GM18907 (cell line): ENCODE measurements around the gene TRPM2.

Experiments
- ATAC-seq: cut with Tn5 transposase; IDR thresholded peaks from one replicate; pipeline ENCODE4 v1.9.1; 2021; ENCODE audit warnings: mild to moderate bottlenecking, moderate library complexity; ENCODE audit not compliant: unreplicated experiment

TRPM2 gene

GRCh38 chr21:44439211-44439600 lies 85.8 kb downstream of the TRPM2 start:
- no peak for ATAC-seq

GRCh38 chr21:44440241-44441040 lies 87.0 kb downstream of the TRPM2 start:
- ATAC-seq: no peak

GRCh38 chr21:44441041-44441400 lies 87.6 kb downstream of the TRPM2 start:
- ATAC-seq: no peak

- no peak for ATAC-seq
Measured at GRCh38 chr21:44441581-44442265, 88.3 kb downstream of the TRPM2 start.

- no peak for ATAC-seq
Measured at GRCh38 chr21:44442266-44443125, 89.1 kb downstream of the TRPM2 start.

GRCh38 chr21:44443291-44443890 lies 90.0 kb downstream of the TRPM2 start:
- no peak for ATAC-seq

GRCh38 chr21:44443891-44444285 lies 90.5 kb downstream of the TRPM2 start:
- ATAC-seq: no peak

GRCh38 chr21:44444286-44444931 lies 91.0 kb downstream of the TRPM2 start:
- no peak for ATAC-seq

GRCh38 chr21:44445145-44445812 lies 91.9 kb downstream of the TRPM2 start:
- no peak for ATAC-seq

- no peak for ATAC-seq
Measured at GRCh38 chr21:44448651-44449131, 95.3 kb downstream of the TRPM2 start.

GRCh38 chr21:44449473-44450363 lies 96.3 kb downstream of the TRPM2 start:
- ATAC-seq: no peak

GRCh38 chr21:44450402-44450801 lies 97.0 kb downstream of the TRPM2 start:
- ATAC-seq: no peak

- ATAC-seq: no peak
Measured at GRCh38 chr21:44450999-44451398, 97.6 kb downstream of the TRPM2 start.

- no peak for ATAC-seq
Measured at GRCh38 chr21:44453120-44453519, 99.7 kb downstream of the TRPM2 start.

GRCh38 chr21:44454058-44454457 lies 100.6 kb downstream of the TRPM2 start:
- ATAC-seq: no peak

- peak; percentile 49 for ATAC-seq
Measured at GRCh38 chr21:44454747-44455523, 101.5 kb downstream of the TRPM2 start, which contains the start of gene LRRC3. TSS of gene LRRC3 (plus strand) at chr21:44455510. CDS start at chr21:44456645, 1,135 bp downstream.

- ATAC-seq: peak; percentile 38
Measured at GRCh38 chr21:44455524-44456213, 102.2 kb downstream of the TRPM2 start.
